MM.1S (cell line): ENCODE results near the gene RAB11FIP4.

Source experiments
- EZH2 ChIP-seq: fragments of 300-600 bp; sonication (generic); optimal IDR thresholded peaks from 2 replicates; pipeline ENCODE3; 2017; ENCODE audit warnings: low read depth, mild to moderate bottlenecking, antibody characterized with exemption, low read length, mixed read lengths
- TF ChIP-seq, protein P1 (sequence below): fragments of 300-600 bp; sonication (generic); IDR thresholded peaks from 2 replicates; pipeline ENCODE4 v1.5.1; 2016; ENCODE audit warnings: antibody characterized with exemption, low read length, mixed read lengths

DNA sequence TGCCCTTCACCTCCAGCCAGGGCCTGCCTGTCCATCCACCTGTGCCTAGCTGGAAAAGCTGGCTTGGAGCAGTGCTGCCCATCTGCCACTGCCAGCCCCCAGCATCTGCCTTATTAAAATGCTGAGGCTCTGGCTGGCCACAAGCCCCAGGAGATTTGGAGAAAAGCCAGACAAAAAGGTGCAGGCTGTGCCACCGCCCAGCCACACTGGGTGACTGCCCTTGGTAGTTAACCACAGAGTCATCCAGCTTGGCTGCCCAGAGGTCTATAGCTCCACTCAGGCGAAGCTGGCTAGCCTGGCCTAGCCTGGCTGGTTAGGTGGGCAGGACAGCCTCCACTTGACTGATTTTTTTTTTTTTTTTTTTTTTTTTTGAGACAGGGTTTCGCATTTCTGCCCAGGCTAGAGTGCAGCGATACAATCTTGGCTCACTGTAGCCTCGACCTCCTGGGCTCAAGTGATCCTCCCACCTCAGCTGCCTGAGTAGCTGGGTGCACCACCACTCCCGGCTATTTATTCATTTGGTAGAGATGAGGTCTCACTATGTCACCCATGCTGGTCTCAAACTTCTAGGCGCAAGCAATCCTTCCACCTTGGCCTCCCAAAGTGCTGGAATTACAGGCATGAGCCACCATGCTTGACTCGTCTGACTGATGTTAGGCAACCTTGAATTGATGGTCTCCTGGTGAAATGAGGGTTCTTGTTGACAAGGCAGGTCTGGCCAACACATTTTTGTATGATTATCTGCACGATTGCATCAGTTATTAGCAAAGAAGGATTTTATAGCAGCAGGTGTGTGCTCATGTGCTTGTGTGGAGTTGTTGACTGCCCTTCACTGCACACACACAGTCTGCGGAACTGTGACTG is 103.8 kb downstream of the RAB11FIP4 start:
- TF ChIP-seq, protein P1, sequence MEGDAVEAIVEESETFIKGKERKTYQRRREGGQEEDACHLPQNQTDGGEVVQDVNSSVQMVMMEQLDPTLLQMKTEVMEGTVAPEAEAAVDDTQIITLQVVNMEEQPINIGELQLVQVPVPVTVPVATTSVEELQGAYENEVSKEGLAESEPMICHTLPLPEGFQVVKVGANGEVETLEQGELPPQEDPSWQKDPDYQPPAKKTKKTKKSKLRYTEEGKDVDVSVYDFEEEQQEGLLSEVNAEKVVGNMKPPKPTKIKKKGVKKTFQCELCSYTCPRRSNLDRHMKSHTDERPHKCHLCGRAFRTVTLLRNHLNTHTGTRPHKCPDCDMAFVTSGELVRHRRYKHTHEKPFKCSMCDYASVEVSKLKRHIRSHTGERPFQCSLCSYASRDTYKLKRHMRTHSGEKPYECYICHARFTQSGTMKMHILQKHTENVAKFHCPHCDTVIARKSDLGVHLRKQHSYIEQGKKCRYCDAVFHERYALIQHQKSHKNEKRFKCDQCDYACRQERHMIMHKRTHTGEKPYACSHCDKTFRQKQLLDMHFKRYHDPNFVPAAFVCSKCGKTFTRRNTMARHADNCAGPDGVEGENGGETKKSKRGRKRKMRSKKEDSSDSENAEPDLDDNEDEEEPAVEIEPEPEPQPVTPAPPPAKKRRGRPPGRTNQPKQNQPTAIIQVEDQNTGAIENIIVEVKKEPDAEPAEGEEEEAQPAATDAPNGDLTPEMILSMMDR: no peak
- no peak for TF ChIP-seq EZH2
